Measurements from ENCODE around the gene FMC1. TPM values are rescaled to one million over a fixed set of nuclear protein-coding genes. Genes with fewer than 3 reads are reported as not detected.

Gene FMC1
- total RNA-seq, 4 donors from 2014 or later = 7.8 to 22.3 (median 17.3) TPM

- no peak for TF ChIP-seq CTCF (IDR thresholded peaks at IDR 0.05; ENCODE audit: low read depth)
Observed at GRCh38 chr7:139389091-139389490, 48.0 kb downstream of the FMC1 start.

- no peak for TF ChIP-seq CTCF (IDR thresholded peaks at IDR 0.05; ENCODE audit: low read depth)
Observed at GRCh38 chr7:139389774-139390173, 48.6 kb downstream of the FMC1 start.

GRCh38 chr7:139393621-139394211 lies 52.6 kb downstream of the FMC1 start:
- TF ChIP-seq CTCF (IDR thresholded peaks at IDR 0.05; ENCODE audit: low read depth) = no peak

- no peak for TF ChIP-seq CTCF (IDR thresholded peaks at IDR 0.05; ENCODE audit: low read depth)
Observed at GRCh38 chr7:139394540-139394939, 53.4 kb downstream of the FMC1 start.

Small RNA genes within 50 kb of the gene (small RNA-seq; reads per million reads assigned to genes)
- not detected for gene RNU6-206P

Other genes with a start within 250 kb of the FMC1 start
- gene ZC3HAV1, start 231.6 kb upstream of the FMC1 start, total RNA-seq = 10 to 100 TPM; 24.4 to 29.7 (median 27.6) TPM
- 10 to 100 TPM; 11.6 to 20.2 (median 13.8) TPM for gene UBN2, start 110.1 kb upstream of the FMC1 start, total RNA-seq
- 100 to 1,000 TPM in 1 of 4 donors, 10 to 100 TPM in 3; 55.2 to 102 (median 71.7) TPM for gene LUC7L2, start 18.6 kb downstream of the FMC1 start, total RNA-seq
- gene KLRG2, start 142.3 kb downstream of the FMC1 start, total RNA-seq = not detected
- gene CLEC2L, start 182.3 kb downstream of the FMC1 start, total RNA-seq = not detected

Measured in subcutaneous adipose tissue (tissue), 4 donors.